ENCODE results near the gene NT5DC4.
A peak's percentile ranks its signal among the peaks of the same experiment; 100 is the strongest.
"Not testable (repeated sequence)": the region's sequence is repeated elsewhere in the genome, so short reads cannot be mapped to it uniquely, and the experiment has no call there.

NT5DC4 gene

GRCh38 chr2:112713926-112714325 is 6.9 kb upstream of the NT5DC4 start:
- Histone ChIP-seq H3K4me1 (ENCODE audit: control insufficient read depth in 1 of 2, insufficient read depth in 2 of 2, low read length in 2 of 2) (peaks cover 2 to 3% of the 10 kb centered on the region in 2 experiments), H3K79me2 (ENCODE audit: control insufficient read depth, insufficient read depth, low read length, poor library complexity) (no peaks in the 10 kb centered on the region)

DNA sequence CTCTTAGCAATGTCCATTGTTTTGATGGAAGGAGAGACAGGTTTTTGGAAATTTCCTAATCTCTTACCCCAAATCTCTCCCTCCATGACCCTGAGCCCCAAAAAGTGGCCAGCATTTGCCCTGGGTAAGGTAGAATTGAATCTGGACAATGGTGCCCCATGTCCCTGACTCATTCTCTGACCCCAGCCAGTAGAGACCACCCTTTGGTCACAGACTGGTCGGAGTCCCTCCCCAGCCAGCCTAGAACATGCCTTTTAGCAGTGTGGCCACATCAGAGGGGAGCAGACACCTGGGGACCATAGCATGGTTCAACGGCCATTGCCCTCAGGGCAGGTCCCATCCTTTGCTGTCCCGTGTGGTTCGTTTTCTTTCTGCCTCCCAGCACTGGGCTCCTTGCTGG is 6.5 kb upstream of the NT5DC4 start:
- H4K8ac ChIP-seq (ENCODE audit: low read depth, low read length), result no peak overlapping the region
- H3K27me3 ChIP-seq (ENCODE audit: insufficient read depth, low read length), result no peaks in the 10 kb centered on the region
- peak overlapping the region; percentile 47 for H3K4me3 ChIP-seq (ENCODE audit: low read depth, low read length)
- no peak overlapping the region for H3K18ac ChIP-seq (ENCODE audit: low read length)
- no peak overlapping the region for H3K27ac ChIP-seq (ENCODE audit: low read depth, low read length)
- DNase-seq, result no peak
- H3K4ac ChIP-seq (ENCODE audit: low read depth, low read length), result no peak overlapping the region
- H3K9me3 ChIP-seq (ENCODE audit: insufficient read depth, low read depth, low read length), result peaks cover 3% of the 10 kb centered on the region
- H2BK5ac ChIP-seq (ENCODE audit: low read depth, low read length, poor library complexity), result no peak overlapping the region
- no peak overlapping the region for H2BK120ac ChIP-seq (ENCODE audit: insufficient read depth, low read length, poor library complexity)
- no peak overlapping the region for H4K12ac ChIP-seq (ENCODE audit: low read depth, low read length)
- no peak overlapping the region for H2AFZ ChIP-seq (ENCODE audit: insufficient read depth, low read length, poor library complexity)
- H3K79me1 ChIP-seq (ENCODE audit: low read length), result no peaks in the 10 kb centered on the region
- no CpG with 5 or more reads among the region's 4 CpGs for WGBS (ENCODE audit: extremely low coverage, insufficient coverage, insufficient read length)
- H3K4me1 ChIP-seq (ENCODE audit: control insufficient read depth in 1 of 2, insufficient read depth in 2 of 2, low read length in 2 of 2), result peaks cover 2 to 3% of the 10 kb centered on the region in 2 experiments
- H4K91ac ChIP-seq (ENCODE audit: low read depth, low read length), result no peak overlapping the region
- no peak overlapping the region for H3K23ac ChIP-seq (ENCODE audit: low read length)
- H3K79me2 ChIP-seq (ENCODE audit: control insufficient read depth, insufficient read depth, low read length, poor library complexity), result no peaks in the 10 kb centered on the region
- H3K36me3 ChIP-seq (ENCODE audit: control insufficient read depth in 1 of 2, insufficient read depth in 2 of 2, low read length in 2 of 2), result no peaks in the 10 kb centered on the region
- H3K9ac ChIP-seq (ENCODE audit: low read length), result no peak overlapping the region
- no peak overlapping the region for H2AK5ac ChIP-seq (ENCODE audit: low read length)
- H3K4me2 ChIP-seq (ENCODE audit: low read length), result no peak overlapping the region
- no peak overlapping the region for H2BK12ac ChIP-seq (ENCODE audit: low read length)
- no peak overlapping the region for H3K14ac ChIP-seq (ENCODE audit: low read length)

More at GRCh38 chr2:112713926-112714325, 6.9 kb upstream of the NT5DC4 start:
- H3K4me2 ChIP-seq (ENCODE audit: low read length), result no peak overlapping the region
- H3K23ac ChIP-seq (ENCODE audit: low read length), result no peak overlapping the region
- H4K12ac ChIP-seq (ENCODE audit: low read depth, low read length), result no peak overlapping the region
- H3K27me3 ChIP-seq (ENCODE audit: insufficient read depth, low read length), result no peaks in the 10 kb centered on the region
- no peak overlapping the region for H3K27ac ChIP-seq (ENCODE audit: low read depth, low read length)
- DNase-seq, result no peak
- H3K14ac ChIP-seq (ENCODE audit: low read length), result no peak overlapping the region
- H2BK5ac ChIP-seq (ENCODE audit: low read depth, low read length, poor library complexity), result no peak overlapping the region
- H3K9ac ChIP-seq (ENCODE audit: low read length), result no peak overlapping the region
- H2AFZ ChIP-seq (ENCODE audit: insufficient read depth, low read length, poor library complexity), result no peak overlapping the region
- H4K91ac ChIP-seq (ENCODE audit: low read depth, low read length), result no peak overlapping the region
- no peak overlapping the region for H3K18ac ChIP-seq (ENCODE audit: low read length)
- WGBS (ENCODE audit: extremely low coverage, insufficient coverage, insufficient read length), result no CpG with 5 or more reads among the region's 7 CpGs
- no peak overlapping the region for H2AK5ac ChIP-seq (ENCODE audit: low read length)
- H2BK120ac ChIP-seq (ENCODE audit: insufficient read depth, low read length, poor library complexity), result no peak overlapping the region
- no peak overlapping the region for H4K8ac ChIP-seq (ENCODE audit: low read depth, low read length)
- H3K9me3 ChIP-seq (ENCODE audit: insufficient read depth, low read depth, low read length), result peaks cover 3% of the 10 kb centered on the region
- H3K4me3 ChIP-seq (ENCODE audit: low read depth, low read length), result no peak overlapping the region
- no peaks in the 10 kb centered on the region for H3K36me3 ChIP-seq (ENCODE audit: control insufficient read depth in 1 of 2, insufficient read depth in 2 of 2, low read length in 2 of 2)
- no peaks in the 10 kb centered on the region for H3K79me1 ChIP-seq (ENCODE audit: low read length)
- no peak overlapping the region for H3K4ac ChIP-seq (ENCODE audit: low read depth, low read length)
- H2BK12ac ChIP-seq (ENCODE audit: low read length), result no peak overlapping the region

DNA sequence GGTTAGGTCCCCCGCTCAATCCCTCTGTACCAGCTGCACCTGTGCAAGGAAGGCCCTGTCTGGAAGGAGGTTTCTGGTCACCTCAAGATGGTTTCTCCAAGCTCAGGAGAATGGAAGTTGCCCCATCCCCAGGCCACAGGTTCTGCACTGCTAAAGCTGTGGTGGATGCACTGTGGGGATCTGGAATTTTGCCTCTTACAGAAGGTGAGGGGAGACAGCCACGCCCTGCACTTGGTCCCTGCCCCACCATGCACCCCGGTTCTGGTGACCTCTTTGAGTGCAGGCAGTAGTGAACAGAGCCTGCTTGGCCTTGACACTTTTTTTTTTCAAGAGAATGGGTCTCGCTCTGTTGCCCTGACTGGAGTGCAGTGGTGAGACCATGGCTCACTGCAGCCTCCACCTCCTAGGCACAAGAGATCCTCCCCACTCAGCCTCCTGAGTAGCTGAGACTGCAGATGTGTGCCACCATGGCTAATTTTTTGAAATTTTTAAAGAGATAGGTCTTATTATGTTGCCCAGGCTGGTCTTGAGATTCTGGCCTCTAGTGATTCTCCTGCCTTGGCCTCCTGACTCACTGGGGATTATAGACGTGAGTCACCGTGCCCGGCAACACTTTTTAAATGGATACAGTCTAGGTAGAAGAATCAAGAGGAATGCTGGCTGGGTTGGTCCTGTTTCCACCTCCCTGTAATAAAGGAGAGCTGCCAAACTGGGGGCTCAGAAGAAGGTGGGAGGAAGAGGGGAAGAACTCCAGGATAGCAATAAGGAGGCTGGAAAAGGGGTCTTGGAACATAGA is 5.8 kb upstream of the NT5DC4 start:
- H3K4me3 ChIP-seq (ENCODE audit: low read depth, low read length), result no peak overlapping the region
- no CpG with 5 or more reads among the region's 7 CpGs for WGBS (ENCODE audit: extremely low coverage, insufficient coverage, insufficient read length)
- H3K9ac ChIP-seq (ENCODE audit: low read length), result no peak overlapping the region
- peaks cover 3% of the 10 kb centered on the region for H3K9me3 ChIP-seq (ENCODE audit: insufficient read depth, low read depth, low read length)
- peaks cover 2 to 3% of the 10 kb centered on the region in 2 experiments for H3K4me1 ChIP-seq (ENCODE audit: control insufficient read depth in 1 of 2, insufficient read depth in 2 of 2, low read length in 2 of 2)
- no peaks in the 10 kb centered on the region for H3K36me3 ChIP-seq (ENCODE audit: control insufficient read depth in 1 of 2, insufficient read depth in 2 of 2, low read length in 2 of 2)
- no peak overlapping the region for H4K12ac ChIP-seq (ENCODE audit: low read depth, low read length)
- no peak overlapping the region for H2BK12ac ChIP-seq (ENCODE audit: low read length)
- H3K4me2 ChIP-seq (ENCODE audit: low read length), result no peak overlapping the region
- H3K27ac ChIP-seq (ENCODE audit: low read depth, low read length), result no peak overlapping the region
- no peak overlapping the region for H4K91ac ChIP-seq (ENCODE audit: low read depth, low read length)
- no peak overlapping the region for H3K23ac ChIP-seq (ENCODE audit: low read length)
- no peaks in the 10 kb centered on the region for H3K79me2 ChIP-seq (ENCODE audit: control insufficient read depth, insufficient read depth, low read length, poor library complexity)
- no peak overlapping the region for H4K8ac ChIP-seq (ENCODE audit: low read depth, low read length)
- H2AK5ac ChIP-seq (ENCODE audit: low read length), result no peak overlapping the region
- no peak overlapping the region for H3K14ac ChIP-seq (ENCODE audit: low read length)
- peak; percentile 66 to 77 for DNase-seq
- H2AFZ ChIP-seq (ENCODE audit: insufficient read depth, low read length, poor library complexity), result no peak overlapping the region
- H3K79me1 ChIP-seq (ENCODE audit: low read length), result no peaks in the 10 kb centered on the region
- no peak overlapping the region for H2BK5ac ChIP-seq (ENCODE audit: low read depth, low read length, poor library complexity)
- H2BK120ac ChIP-seq (ENCODE audit: insufficient read depth, low read length, poor library complexity), result no peak overlapping the region
- H3K18ac ChIP-seq (ENCODE audit: low read length), result no peak overlapping the region
- H3K4ac ChIP-seq (ENCODE audit: low read depth, low read length), result no peak overlapping the region
- no peaks in the 10 kb centered on the region for H3K27me3 ChIP-seq (ENCODE audit: insufficient read depth, low read length)

GRCh38 chr2:112716094-112716493 is 4.7 kb upstream of the NT5DC4 start:
- no CpG with 5 or more reads among the region's 1 CpG for WGBS (ENCODE audit: extremely low coverage, insufficient coverage, insufficient read length)
- H2BK5ac ChIP-seq (ENCODE audit: low read depth, low read length, poor library complexity), result not testable (repeated sequence)

More at GRCh38 chr2:112716094-112716493, 4.7 kb upstream of the NT5DC4 start:
- H3K18ac ChIP-seq (ENCODE audit: low read length); H3K79me2 ChIP-seq (ENCODE audit: control insufficient read depth, insufficient read depth, low read length, poor library complexity); H3K4me2 ChIP-seq (ENCODE audit: low read length); H3K27me3 ChIP-seq (ENCODE audit: insufficient read depth, low read length); H3K4me3 ChIP-seq (ENCODE audit: low read depth, low read length); H4K8ac ChIP-seq (ENCODE audit: low read depth, low read length); H3K79me1 ChIP-seq (ENCODE audit: low read length); H3K9me3 ChIP-seq (ENCODE audit: insufficient read depth, low read depth, low read length); H4K91ac ChIP-seq (ENCODE audit: low read depth, low read length); H3K4me1 ChIP-seq (ENCODE audit: control insufficient read depth in 1 of 2, insufficient read depth in 2 of 2, low read length in 2 of 2); H3K9ac ChIP-seq (ENCODE audit: low read length); H3K4ac ChIP-seq (ENCODE audit: low read depth, low read length); H3K36me3 ChIP-seq (ENCODE audit: control insufficient read depth in 1 of 2, insufficient read depth in 2 of 2, low read length in 2 of 2); H2AK5ac ChIP-seq (ENCODE audit: low read length); H3K27ac ChIP-seq (ENCODE audit: low read depth, low read length); H4K12ac ChIP-seq (ENCODE audit: low read depth, low read length); H2AFZ ChIP-seq (ENCODE audit: insufficient read depth, low read length, poor library complexity); H3K14ac ChIP-seq (ENCODE audit: low read length); H2BK12ac ChIP-seq (ENCODE audit: low read length); H3K23ac ChIP-seq (ENCODE audit: low read length); H2BK120ac ChIP-seq (ENCODE audit: insufficient read depth, low read length, poor library complexity); DNase-seq: not testable (repeated sequence)

Data from trophoblast cell (in vitro differentiated cells and primary cell).